Measurements from ENCODE around the gene PCDHGA2.

DNA sequence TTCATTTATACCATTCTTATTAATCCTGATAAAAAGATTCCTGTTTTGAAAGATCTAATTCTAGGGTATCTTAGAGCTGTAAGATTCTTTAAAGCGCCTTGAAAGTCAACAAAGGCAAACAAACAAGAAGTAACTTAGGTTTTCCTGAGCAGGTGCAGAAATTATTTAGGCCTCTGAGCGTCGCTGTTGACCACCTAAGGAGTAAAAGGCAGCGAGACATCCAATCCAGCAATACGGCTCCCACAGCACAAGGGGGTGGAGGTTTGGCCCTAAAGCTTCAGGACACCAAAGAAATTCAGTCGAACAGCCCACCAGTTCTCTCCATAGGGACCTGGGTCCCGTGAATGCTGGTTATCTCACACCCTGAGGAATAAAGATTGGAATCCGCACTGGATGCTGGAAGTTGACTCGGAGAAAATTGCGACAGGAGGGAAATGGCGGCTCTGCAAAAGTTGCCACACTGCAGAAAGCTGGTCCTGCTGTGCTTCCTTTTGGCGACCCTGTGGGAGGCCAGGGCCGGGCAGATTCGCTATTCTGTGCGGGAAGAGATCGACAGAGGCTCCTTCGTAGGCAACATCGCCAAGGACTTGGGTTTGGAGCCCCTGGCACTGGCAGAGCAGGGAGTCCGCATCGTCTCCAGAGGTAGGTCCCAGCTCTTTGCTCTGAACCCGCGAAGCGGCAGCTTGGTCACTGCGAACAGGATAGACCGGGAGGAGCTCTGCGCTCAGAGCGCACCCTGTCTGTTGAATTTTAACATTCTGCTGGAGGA is at the start of gene PCDHGA2:
- TF ChIP-seq EZH2 (IDR thresholded peaks at IDR 0.05; ENCODE audit: borderline replicate concordance, low read depth, low read length, severe bottlenecking) = no peak
- TF ChIP-seq, protein P1, sequence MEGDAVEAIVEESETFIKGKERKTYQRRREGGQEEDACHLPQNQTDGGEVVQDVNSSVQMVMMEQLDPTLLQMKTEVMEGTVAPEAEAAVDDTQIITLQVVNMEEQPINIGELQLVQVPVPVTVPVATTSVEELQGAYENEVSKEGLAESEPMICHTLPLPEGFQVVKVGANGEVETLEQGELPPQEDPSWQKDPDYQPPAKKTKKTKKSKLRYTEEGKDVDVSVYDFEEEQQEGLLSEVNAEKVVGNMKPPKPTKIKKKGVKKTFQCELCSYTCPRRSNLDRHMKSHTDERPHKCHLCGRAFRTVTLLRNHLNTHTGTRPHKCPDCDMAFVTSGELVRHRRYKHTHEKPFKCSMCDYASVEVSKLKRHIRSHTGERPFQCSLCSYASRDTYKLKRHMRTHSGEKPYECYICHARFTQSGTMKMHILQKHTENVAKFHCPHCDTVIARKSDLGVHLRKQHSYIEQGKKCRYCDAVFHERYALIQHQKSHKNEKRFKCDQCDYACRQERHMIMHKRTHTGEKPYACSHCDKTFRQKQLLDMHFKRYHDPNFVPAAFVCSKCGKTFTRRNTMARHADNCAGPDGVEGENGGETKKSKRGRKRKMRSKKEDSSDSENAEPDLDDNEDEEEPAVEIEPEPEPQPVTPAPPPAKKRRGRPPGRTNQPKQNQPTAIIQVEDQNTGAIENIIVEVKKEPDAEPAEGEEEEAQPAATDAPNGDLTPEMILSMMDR (IDR thresholded peaks at IDR 0.05; ENCODE audit: borderline replicate concordance, extremely low read depth, low read length, poor library complexity, severe bottlenecking) = peak; percentile 34
